CD4-positive, alpha-beta T cell treated with Interferon gamma for 1 hour (primary cell): ENCODE data around the gene PDE1A.

Experiments used
- DNase-seq: peaks from one replicate; pipeline ENCODE4 v3.0.0-alpha.2; 2020

The PDE1A gene

DNA sequence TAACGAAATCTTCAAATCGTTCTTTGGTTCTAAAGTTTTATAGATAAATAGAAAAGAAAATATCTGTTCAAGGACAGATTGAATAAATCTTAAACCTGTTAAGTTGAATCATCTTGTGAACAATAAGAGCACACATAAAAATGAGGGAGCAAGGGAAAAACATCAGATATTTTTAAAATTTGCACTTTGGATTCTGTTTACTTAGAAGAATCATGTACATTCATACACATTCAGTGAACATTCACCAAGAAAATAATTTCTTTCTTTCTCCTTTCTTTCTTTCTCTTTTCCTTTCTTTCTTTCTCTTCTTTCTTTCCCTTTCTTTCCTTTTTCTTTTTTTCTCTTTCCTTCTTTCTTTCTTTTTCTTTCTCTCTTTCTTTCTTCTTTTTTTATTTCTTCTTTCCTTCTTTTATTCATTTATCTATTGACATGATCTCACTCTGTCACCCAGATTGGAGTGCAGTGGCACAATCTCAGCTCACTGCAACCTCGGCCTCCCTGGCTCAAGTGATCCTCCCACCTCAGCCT lies 164.9 kb downstream of the PDE1A start:
- no peak for DNase-seq

- no peak for DNase-seq
Observed at GRCh38 chr2:182259629-182260150, 167.1 kb downstream of the PDE1A start.

DNA sequence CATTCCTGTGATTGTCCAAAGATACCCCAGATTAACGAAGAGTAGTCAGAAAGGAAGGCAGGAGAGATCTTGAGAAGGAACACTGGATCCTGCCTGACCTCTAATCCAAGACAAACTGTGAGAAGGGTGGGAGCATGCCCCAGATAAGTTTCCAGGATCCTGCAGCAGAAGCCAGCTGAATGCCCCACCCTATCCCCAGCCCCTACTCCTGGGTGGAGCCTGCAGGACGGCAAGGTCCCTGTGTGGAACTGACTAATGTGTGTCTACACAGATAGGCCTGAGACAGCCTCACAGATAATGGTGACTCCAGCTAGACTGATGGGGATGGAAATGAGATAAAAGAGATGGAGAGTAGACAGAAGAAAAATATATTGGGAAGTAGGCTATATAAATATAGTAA lies 174.3 kb downstream of the PDE1A start:
- no peak for DNase-seq

DNA sequence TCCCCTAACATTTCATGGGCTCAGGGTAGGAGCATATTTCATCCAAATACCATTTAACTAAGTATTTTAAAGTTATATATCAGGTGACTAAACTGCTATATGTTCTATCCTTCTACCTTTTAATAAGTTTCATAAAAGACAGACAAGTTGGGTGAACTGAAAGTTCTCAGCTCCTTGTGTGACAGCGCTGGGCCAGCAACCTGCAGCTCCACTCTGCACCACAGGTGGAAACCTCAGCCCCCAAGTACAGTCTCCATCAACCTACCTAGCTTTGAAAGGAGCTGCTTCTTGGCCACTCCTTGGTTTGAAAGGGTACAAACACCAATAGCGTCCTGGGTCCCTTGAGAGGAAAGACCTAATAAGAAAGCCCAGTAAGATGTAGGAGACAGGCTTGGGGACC lies 177.9 kb downstream of the PDE1A start:
- DNase-seq, result no peak

DNA sequence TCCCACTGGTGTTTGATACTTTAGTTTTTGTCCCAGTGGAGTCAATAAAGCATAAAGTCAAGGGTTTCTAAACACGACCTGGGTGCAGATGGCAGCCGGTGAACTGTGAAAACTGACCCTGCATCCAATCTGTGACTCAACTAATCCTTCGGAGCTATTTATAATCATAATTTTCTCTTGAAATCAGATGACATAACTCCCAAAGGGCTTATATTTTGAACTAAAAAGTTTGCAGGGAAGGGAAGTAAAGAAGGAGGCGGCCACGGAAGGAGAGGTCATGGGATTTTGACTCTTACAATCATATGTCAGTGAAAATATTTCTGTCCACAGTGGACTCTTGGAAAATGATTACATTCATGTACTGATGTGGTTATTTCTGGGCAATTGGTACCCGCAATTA lies 178.5 kb downstream of the PDE1A start:
- DNase-seq, result no peak

DNA sequence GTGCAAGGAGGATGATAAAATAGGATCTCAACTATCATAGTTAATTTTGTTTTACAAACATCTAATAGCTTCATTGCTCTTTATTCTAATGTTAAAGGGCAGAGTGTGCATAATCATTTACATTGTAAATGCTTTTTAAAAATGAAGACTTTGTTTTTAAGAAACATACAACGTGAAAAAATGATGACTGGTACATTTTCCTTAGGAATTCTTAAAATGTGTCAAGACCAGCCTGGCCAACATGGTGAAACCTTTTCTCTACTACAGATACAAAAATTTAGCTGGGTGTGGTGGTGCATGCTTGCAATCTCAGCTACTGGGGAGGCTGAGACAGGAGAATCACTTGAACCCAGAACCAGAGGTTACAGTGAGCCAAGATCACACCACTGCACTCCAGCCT lies 179.0 kb downstream of the PDE1A start:
- no peak for DNase-seq

GRCh38 chr2:182245963-182246362 lies 180.9 kb downstream of the PDE1A start:
- DNase-seq, result no peak

DNA sequence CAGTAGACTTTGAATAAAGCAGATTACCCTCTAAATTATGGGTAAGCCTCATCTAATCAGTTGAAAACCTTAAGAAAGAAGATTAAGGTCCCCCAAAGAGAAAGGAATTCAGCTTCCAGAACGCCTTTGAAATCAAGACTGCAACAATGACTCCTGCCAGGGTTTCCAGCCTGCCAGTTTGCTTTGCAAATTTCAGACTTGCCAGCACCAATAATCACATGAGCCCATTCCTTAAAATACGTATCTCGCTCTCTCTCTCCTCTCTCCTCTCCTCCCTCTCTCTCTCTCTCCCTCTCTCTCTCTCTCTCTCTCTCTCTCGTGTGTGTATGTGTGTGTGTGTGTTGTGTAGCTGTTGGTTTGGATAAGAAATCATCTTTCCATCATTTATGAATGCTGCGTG lies 184.2 kb downstream of the PDE1A start:
- DNase-seq, result no peak

DNA sequence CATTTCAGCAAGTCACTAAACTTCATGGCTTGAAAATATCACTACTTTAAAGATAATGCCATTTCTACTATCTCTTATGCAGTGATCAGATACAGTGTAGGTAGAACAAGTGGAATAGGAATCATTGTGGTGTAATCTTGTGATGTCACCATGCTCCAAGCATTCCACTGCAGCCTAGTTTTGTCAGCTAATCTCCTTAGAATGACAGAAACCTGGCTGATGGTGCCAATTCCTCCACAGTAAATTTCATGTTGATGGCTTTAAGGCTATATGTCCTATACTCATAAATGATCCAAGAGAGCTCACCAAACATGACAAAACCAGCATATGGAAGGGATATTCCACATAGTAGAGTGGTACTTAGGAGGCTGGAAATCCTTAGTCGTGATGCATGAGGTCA lies 184.9 kb downstream of the PDE1A start:
- DNase-seq, result no peak

GRCh38 chr2:182240862-182241371 lies 185.9 kb downstream of the PDE1A start:
- no peak for DNase-seq

DNA sequence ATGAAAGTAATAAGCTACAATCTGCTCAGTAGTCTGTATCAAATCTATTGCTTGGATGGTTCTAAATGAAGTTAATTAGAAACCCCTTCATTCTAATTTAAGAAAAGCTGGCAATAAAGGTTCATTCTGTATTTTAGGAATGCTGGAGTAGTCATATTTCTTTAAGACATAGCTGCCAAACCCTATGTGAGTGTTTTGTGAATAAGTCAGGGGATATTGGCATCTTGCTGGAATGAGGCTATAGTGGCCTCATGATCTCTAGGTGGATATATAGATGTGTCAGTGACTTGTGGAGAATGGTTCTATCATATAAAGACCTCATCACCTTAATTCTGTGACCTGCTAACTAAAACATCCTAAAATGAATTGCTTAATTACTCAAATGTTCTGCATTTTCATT lies 196.3 kb downstream of the PDE1A start:
- no peak for DNase-seq

DNA sequence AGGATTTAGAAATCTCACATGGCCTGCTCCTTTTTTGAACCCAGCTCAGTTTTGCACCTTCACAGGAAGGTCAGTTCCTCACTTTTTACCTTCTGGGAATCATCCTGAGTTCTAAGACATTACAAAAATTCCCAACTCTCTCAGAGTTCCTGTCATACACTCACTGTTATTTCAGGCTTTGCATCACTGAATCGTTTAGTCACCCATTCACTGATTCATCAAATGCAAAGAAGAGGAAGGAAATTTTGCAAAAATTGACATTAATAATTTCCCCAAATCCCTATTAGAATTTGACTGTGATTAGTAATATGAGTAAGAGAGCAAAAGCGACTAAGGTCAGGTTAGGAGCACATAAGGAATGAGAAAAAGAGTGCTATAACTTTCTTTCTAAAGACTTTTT lies 197.5 kb downstream of the PDE1A start:
- no peak for DNase-seq

- DNase-seq, result no peak
Observed at GRCh38 chr2:182228741-182229140, 198.1 kb downstream of the PDE1A start.

DNA sequence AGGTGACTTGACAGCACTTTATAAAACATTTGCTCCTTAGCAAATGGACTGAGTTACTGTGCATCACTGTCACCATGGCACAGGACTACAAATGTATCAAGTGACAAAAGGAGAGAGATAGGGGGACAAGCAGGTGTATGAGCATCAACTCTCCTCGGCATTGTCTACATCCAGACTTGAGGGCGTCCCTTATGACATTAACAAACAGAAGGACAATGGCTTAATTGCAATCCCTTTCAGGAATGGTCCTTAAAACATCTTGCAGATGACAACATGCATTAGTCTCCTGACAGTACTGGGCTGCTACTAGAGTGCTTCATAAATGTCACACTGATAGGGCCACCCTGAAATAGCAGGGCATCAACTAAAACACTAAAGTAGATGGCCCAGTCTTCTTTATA lies 198.8 kb downstream of the PDE1A start:
- DNase-seq, result no peak

- DNase-seq, result no peak
Observed at GRCh38 chr2:182226807-182227206, 200.0 kb downstream of the PDE1A start.

DNA sequence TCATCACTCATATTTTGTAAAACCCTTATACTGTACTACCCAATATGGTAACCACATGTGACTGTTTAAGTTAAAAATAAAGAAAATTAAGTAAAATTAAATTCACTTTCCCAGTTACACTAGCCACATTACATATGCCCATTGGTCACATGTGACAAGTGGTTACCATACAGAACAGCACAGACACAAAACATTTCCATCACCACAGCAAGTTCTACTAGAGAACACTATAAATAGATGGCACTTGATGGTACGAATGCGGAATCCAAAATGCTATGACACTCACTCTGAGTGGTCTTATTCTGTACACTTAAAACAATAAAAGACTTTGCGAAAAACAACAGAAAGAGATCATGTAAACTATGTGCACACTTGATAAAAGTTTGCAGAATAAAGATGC lies 202.2 kb downstream of the PDE1A start:
- DNase-seq, result no peak

- no peak for DNase-seq
Observed at GRCh38 chr2:182220998-182221397, 205.8 kb downstream of the PDE1A start.

GRCh38 chr2:182220335-182220734 lies 206.5 kb downstream of the PDE1A start:
- DNase-seq, result no peak

GRCh38 chr2:182210669-182211068 lies 216.2 kb downstream of the PDE1A start:
- no peak for DNase-seq

GRCh38 chr2:182208421-182208820 lies 218.4 kb downstream of the PDE1A start:
- no peak for DNase-seq

DNA sequence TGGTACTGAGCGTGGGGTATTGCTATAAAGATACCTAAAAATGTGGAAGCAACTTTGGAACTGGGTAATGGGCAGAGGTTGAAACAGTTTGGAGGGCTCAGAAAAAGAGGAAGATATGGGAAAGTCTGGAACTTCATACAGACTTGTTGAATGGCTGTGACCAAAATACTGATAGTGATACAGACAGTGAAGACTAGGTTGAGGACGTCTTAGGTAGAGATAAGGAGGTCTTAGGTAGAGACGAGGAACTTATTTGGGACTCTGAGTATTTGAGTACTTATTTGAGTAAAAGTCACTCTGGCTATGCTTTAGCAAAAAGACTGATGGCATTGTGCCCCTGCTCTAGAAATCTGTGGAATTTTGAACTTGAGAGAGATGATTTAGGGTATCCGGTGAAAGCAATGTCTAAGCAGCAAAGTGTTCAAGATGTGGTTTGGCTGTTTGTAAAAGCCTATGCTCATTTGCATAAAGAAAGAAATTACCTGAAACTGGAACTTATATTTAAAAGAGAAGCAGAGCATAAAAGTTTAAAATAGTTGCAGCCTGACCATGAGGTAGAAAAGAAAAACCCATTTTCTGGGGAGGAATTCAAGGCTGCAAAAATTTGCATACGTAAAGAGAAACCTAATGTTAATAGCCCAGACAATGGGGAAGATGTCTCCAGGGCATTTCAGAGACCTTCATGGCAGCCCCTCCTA lies 219.6 kb downstream of the PDE1A start:
- DNase-seq, result no peak

- DNase-seq, result no peak
Observed at GRCh38 chr2:182197529-182197928, 229.3 kb downstream of the PDE1A start.

DNA sequence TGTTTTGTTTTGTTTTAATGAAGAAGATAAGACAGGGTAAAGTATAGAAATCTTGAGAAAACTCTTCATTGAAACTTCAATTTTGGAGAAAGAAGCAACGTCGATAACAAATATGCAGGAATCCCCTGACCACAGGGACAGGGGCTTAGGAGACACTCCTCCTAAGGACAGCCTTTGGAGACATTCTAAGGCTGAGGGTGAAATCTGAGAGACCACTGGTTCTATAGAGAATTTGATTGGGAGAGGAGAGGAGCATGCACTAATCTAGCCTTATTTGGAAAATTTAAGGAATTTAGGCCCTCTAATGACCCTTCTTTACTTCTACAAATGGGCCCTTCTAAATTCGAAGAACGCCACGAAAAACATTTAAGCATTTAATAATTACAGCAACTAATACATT lies 233.5 kb downstream of the PDE1A start:
- no peak for DNase-seq

GRCh38 chr2:182191061-182191460 lies 235.8 kb downstream of the PDE1A start:
- no peak for DNase-seq

DNA sequence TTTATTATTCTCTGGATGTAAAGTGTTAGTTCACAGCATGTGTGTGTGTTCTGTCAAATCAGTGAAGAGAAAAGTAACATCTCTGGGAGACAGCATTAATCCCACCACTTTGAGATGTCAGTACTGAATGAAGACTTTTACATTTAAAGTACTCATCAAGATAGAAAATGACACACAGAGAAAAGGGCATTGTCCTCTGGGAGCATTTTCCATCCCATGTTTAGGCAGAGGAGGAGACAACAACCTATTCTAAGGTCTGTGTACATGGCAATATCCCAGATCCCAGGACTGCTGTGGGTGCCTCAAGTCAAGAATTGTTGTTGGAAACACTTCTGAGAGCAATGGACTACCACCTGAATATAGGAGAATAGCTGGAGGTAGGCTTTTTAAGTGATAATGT lies 239.7 kb downstream of the PDE1A start:
- no peak for DNase-seq
